ENCODE measurements around the gene LRMDA. TPM values are rescaled to one million over a fixed set of nuclear protein-coding genes. Genes with fewer than 3 reads are reported as not detected.

The LRMDA gene
- total RNA-seq, 4 donors from 2014 or later, result 9.8 to 18.6 (median 15.8) TPM

DNA sequence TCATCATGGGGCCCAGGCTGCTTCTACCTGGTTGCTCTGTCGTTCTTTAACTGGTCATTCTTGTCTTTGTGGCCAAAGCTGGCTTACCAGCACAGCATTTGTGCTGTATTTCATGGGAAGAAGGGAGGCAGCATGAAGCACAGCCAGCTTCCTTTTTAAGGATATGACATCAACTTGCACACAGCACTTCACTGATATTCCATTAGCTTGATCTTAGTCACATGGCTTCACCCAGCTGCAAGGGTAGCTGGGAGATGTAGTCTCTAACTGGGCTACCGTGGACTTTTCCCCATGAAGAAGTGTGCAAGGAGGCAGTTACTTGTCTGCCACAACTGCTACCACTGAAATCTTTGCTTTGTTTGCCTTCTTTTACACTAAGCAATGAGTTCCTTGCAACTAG is 525.2 kb downstream of the LRMDA start:
- no peaks in the 10 kb centered on the region for H3K36me3 ChIP-seq
- H3K27ac ChIP-seq, result no peak overlapping the region
- TF ChIP-seq POLR2A (IDR thresholded peaks at IDR 0.05) (no peak), EP300 (IDR thresholded peaks at IDR 0.05) (no peak)
- TF ChIP-seq, protein P1, sequence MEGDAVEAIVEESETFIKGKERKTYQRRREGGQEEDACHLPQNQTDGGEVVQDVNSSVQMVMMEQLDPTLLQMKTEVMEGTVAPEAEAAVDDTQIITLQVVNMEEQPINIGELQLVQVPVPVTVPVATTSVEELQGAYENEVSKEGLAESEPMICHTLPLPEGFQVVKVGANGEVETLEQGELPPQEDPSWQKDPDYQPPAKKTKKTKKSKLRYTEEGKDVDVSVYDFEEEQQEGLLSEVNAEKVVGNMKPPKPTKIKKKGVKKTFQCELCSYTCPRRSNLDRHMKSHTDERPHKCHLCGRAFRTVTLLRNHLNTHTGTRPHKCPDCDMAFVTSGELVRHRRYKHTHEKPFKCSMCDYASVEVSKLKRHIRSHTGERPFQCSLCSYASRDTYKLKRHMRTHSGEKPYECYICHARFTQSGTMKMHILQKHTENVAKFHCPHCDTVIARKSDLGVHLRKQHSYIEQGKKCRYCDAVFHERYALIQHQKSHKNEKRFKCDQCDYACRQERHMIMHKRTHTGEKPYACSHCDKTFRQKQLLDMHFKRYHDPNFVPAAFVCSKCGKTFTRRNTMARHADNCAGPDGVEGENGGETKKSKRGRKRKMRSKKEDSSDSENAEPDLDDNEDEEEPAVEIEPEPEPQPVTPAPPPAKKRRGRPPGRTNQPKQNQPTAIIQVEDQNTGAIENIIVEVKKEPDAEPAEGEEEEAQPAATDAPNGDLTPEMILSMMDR (IDR thresholded peaks at IDR 0.05), result no peak
- H3K4me1 ChIP-seq, result no peaks in the 10 kb centered on the region
- no peaks in the 10 kb centered on the region for H3K27me3 ChIP-seq
- no peaks in the 10 kb centered on the region for H3K9me3 ChIP-seq
- H3K4me3 ChIP-seq, result no peak overlapping the region
- DNase-seq (ENCODE audit: low spot score in 2 of 2), result no peak
- WGBS, 2 donors, result 82 to 92% methylated on average over 2 of the region's 2 CpGs

DNA sequence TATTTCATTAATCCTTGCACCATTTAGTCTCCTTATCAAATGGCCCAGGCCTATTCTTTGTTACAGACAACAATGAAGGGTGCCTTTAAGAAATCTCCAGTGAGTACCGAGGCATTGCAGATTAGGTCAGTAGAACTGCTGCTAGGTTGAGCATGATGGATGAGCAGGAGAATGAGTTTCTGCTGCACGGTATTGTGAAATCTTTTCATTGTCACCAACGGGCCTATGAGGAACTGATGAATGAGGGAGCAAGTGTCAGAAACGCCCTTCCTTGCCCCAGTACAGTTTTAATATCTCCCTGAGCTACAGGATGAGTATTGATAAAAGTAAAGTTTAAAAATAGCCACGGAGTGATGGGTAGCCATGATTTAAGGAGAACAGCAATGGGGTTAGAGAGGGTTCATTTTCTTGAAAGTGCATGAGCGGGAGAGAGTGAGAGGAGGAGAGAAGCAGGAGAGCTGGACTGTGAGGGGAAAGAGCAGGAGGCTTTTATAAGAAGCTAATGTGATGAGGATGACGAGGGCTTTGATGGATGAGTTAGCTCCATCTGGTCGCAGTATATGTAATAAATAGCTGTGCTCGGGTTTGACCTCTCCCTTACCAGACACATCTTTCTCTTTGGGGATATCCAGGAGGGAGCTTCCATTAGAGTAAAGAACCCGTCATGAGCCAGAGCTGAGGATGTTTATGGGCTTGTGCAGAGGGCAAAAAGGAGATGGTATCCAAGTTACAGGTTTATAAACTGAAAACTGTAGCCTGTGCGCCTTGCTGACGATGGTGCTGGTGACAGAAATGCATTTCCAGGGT is 526.1 kb downstream of the LRMDA start:
- 81 to 82% methylated on average over 12 of the region's 12 CpGs for WGBS, 2 donors
- H3K36me3 ChIP-seq, result no peaks in the 10 kb centered on the region

DNA sequence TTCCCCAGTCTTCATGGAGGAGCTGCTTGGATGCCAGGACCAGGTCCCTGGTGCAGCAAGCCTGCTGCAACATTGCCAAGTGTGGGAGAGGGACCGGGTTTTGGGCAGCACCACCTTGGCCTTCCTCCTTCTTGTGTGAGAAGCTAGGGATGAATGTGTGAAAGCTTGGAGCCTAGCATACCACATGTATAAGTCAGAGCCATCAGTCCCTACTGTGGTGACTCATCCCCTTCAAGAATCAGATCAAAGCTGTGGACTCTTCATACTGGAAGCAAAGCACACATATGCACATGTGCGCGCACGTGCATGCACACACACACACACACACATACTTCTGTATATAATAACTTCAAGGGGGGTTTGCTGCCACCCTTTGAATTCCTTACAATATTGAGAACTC is 527.8 kb downstream of the LRMDA start:
- TF ChIP-seq, protein P1 (IDR thresholded peaks at IDR 0.05), result no peak
- 92 to 100% methylated on average over 3 to 4 of the region's 4 CpGs for WGBS, 2 donors

More for the DNA sequence above, 526.1 kb downstream of the LRMDA start:
- Histone ChIP-seq H3K4me3 (no peak overlapping the region), H3K4me1 (no peaks in the 10 kb centered on the region), H3K27me3 (no peaks in the 10 kb centered on the region), H3K27ac (no peak overlapping the region), H3K9me3 (no peaks in the 10 kb centered on the region)
- no peak for DNase-seq (ENCODE audit: low spot score in 2 of 2)
- TF ChIP-seq, protein P1 (IDR thresholded peaks at IDR 0.05), result no peak
- TF ChIP-seq POLR2A (IDR thresholded peaks at IDR 0.05) (no peak), EP300 (IDR thresholded peaks at IDR 0.05) (no peak)

GRCh38 chr10:75959912-75960311 is 528.5 kb downstream of the LRMDA start:
- Histone ChIP-seq H3K9me3 (no peaks in the 10 kb centered on the region), H3K36me3 (no peaks in the 10 kb centered on the region), H3K4me1 (peaks cover 0 to 10% (median 0%) of the 10 kb centered on the region in 4 donors), H3K4me3 (no peak overlapping the region), H3K27ac (no peak overlapping the region), H3K27me3 (no peaks in the 10 kb centered on the region)
- 58 to 67% methylated on average over 1 of the region's 1 CpG for whole genome bisulfite sequencing, 2 donors
- no peak for DNase-seq (ENCODE audit: low spot score in 2 of 2)
- TF ChIP-seq POLR2A (IDR thresholded peaks at IDR 0.05) (no peak), EP300 (IDR thresholded peaks at IDR 0.05) (no peak)
- TF ChIP-seq, protein P1 (IDR thresholded peaks at IDR 0.05), result no peak

More for the DNA sequence above, 527.8 kb downstream of the LRMDA start:
- no peak for DNase-seq (ENCODE audit: low spot score in 2 of 2)
- no peak overlapping the region for H3K4me3 ChIP-seq
- no peak overlapping the region for H3K27ac ChIP-seq
- H3K4me1 ChIP-seq, result peaks cover 0 to 10% (median 0%) of the 10 kb centered on the region in 4 donors
- no peaks in the 10 kb centered on the region for H3K27me3 ChIP-seq
- no peaks in the 10 kb centered on the region for H3K36me3 ChIP-seq
- no peaks in the 10 kb centered on the region for H3K9me3 ChIP-seq

DNA sequence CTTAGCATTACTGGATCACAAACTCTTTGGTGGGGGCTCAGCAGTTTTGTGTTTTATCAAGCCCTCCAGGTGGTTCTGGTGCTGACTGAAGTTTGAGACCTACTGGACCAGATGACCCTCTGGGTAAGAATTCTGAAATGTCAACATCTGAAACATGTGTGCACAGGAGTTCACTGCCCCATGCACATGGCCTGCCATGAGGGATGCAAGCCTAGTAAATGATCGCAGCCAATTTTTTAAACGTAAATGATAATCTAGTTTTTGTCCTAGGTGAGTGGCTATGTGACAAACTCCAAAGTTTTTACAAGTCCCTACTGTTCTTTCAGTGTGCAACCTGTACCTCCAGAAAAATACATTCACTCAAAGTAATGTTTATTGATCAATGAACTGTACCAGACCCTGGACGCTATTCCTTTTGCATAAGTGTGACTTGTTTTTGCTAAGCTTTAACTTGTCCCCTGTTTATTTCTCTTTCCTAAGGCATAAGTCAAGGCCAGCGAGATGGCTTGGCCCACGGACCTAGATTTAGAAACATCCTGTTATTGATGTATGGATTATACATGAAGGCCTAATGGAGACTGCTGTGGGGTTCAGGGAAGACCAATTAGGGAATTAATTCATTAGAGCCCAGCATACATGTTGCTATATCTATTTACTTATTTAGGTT is 531.1 kb downstream of the LRMDA start:
- TF ChIP-seq, protein P1 (IDR thresholded peaks at IDR 0.05), result no peak
- Histone ChIP-seq H3K9me3 (no peaks in the 10 kb centered on the region), H3K27me3 (no peaks in the 10 kb centered on the region), H3K36me3 (no peaks in the 10 kb centered on the region), H3K27ac (no peak overlapping the region), H3K4me3 (no peak overlapping the region), H3K4me1 (peaks cover 0 to 10% (median 0%) of the 10 kb centered on the region in 4 donors)
- DNase-seq (ENCODE audit: low spot score in 2 of 2), result no peak
- 94 to 97% methylated on average over 5 of the region's 5 CpGs for WGBS, 2 donors

Measured in tibial nerve (tissue), 4 donors.